VCaP (cell line): ENCODE results near the gene LCE1C.

ENCODE experiments used
- H3K27ac ChIP-seq: fragments of 450-650 bp; 2 replicates; pipeline ENCODE4 v1.5.1; 2017
- CTCF ChIP-seq: fragments of 450-650 bp; conservative IDR thresholded peaks from 2 replicates; pipeline ENCODE4 v1.5.1; 2017; ENCODE audit warnings: mild to moderate bottlenecking, moderate library complexity

The LCE1C gene

GRCh38 chr1:152817309-152817708 lies 10.9 kb upstream of the LCE1C start:
- TF ChIP-seq CTCF: no peak
- H3K27ac ChIP-seq: no peak overlapping the region

- no peak for TF ChIP-seq CTCF
- H3K27ac ChIP-seq: no peak within 1 kb of the TSS
These were observed 5.2 kb upstream of the LCE1C start, which contains the start of gene LCE1B for GRCh38 chr1:152811671-152812070. Gene LCE1B, plus strand, starts transcription at chr1:152811971. Its CDS starts 476 bp downstream, at chr1:152812447.

GRCh38 chr1:152811050-152811449 lies 4.6 kb upstream of the LCE1C start:
- TF ChIP-seq CTCF: no peak
- no peak overlapping the region for H3K27ac ChIP-seq

GRCh38 chr1:152801333-152801732 lies 5.1 kb downstream of the LCE1C start:
- TF ChIP-seq CTCF: no peak
- no peak overlapping the region for H3K27ac ChIP-seq

GRCh38 chr1:152796421-152796820 lies 10.0 kb downstream of the LCE1C start, which contains the start of gene LCE1D:
Gene LCE1D, plus strand, starts transcription at chr1:152796721. Its CDS starts 1,074 bp downstream, at chr1:152797795.
- no peak for TF ChIP-seq CTCF
- no peak within 1 kb of the TSS for H3K27ac ChIP-seq

GRCh38 chr1:152795686-152796085 lies 10.8 kb downstream of the LCE1C start:
- no peak overlapping the region for H3K27ac ChIP-seq
- TF ChIP-seq CTCF: no peak

GRCh38 chr1:152786077-152786476 lies 20.4 kb downstream of the LCE1C start, which contains the start of gene LCE1E:
Gene LCE1E, plus strand, starts transcription at chr1:152786257. Its CDS starts 1,043 bp downstream, at chr1:152787300.
- TF ChIP-seq CTCF: no peak
- H3K27ac ChIP-seq: peak within 1 kb of the TSS; percentile 41; the same call in 1 of the 2 replicates

- no peak overlapping the region; the same call in 1 of the 2 replicates for H3K27ac ChIP-seq
- TF ChIP-seq CTCF: no peak
These were observed 23.4 kb downstream of the LCE1C start for GRCh38 chr1:152783095-152783494.
